GM12864 (cell line): Measurements from ENCODE around the gene ALDH1L1.

Experiments
- DNase-seq: peaks from one replicate; pipeline ENCODE4 v3.0.0-alpha.2; 2011; ENCODE audit warnings: low read depth
- H3K4me3 ChIP-seq: 2 replicates; pipeline ENCODE4 v1.5.1; 2011; ENCODE audit warnings: mild to moderate bottlenecking, low read depth, low read length, control low read depth
- TF ChIP-seq, protein P1 (sequence below): IDR thresholded peaks from 2 replicates; pipeline ENCODE4 v1.5.1; 2011; ENCODE audit warnings: low read depth, mild to moderate bottlenecking, moderate library complexity, low read length, control low read depth, inconsistent platforms; ENCODE audit errors: missing control alignments

Gene ALDH1L1

DNA sequence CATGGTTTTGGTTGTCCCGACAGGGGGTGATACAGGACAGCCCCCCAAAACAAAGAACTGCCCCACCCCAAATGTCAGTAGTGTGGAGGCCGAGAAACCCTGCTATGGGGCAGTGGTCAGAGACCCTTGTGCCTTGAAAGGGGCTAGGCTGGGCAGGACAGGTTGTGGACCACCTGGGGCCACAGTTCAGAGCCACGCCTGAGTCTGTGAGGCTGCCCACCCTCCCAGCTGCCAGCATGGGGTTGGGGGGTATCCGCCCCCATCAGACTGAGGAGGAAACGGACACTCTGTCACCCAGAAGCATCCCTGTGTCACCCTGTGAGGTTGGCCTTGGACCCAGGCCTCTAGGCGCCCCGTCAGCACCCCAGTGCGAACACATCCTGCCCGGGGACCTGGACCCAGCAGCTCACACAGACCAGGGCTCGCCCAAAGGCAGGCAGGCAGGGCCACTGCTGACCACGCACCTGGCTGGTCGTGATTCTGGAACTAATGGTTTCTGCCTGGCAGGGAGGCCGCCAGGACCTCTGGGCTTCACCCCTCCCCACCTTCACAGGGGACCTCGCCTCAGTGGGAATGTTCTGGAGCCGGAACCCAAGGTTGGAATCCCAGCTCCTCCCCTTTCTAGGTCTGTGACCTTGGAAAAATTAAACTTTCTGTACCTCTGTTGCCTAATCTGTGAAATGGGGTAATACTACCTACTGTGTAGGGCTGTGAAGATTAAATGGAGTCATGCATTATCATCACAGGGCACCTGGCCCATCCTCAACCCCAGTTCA lies 97.8 kb downstream of the ALDH1L1 start:
- TF ChIP-seq, protein P1, sequence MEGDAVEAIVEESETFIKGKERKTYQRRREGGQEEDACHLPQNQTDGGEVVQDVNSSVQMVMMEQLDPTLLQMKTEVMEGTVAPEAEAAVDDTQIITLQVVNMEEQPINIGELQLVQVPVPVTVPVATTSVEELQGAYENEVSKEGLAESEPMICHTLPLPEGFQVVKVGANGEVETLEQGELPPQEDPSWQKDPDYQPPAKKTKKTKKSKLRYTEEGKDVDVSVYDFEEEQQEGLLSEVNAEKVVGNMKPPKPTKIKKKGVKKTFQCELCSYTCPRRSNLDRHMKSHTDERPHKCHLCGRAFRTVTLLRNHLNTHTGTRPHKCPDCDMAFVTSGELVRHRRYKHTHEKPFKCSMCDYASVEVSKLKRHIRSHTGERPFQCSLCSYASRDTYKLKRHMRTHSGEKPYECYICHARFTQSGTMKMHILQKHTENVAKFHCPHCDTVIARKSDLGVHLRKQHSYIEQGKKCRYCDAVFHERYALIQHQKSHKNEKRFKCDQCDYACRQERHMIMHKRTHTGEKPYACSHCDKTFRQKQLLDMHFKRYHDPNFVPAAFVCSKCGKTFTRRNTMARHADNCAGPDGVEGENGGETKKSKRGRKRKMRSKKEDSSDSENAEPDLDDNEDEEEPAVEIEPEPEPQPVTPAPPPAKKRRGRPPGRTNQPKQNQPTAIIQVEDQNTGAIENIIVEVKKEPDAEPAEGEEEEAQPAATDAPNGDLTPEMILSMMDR: no peak
- H3K4me3 ChIP-seq: peak overlapping the region; percentile 68
- DNase-seq: no peak

DNA sequence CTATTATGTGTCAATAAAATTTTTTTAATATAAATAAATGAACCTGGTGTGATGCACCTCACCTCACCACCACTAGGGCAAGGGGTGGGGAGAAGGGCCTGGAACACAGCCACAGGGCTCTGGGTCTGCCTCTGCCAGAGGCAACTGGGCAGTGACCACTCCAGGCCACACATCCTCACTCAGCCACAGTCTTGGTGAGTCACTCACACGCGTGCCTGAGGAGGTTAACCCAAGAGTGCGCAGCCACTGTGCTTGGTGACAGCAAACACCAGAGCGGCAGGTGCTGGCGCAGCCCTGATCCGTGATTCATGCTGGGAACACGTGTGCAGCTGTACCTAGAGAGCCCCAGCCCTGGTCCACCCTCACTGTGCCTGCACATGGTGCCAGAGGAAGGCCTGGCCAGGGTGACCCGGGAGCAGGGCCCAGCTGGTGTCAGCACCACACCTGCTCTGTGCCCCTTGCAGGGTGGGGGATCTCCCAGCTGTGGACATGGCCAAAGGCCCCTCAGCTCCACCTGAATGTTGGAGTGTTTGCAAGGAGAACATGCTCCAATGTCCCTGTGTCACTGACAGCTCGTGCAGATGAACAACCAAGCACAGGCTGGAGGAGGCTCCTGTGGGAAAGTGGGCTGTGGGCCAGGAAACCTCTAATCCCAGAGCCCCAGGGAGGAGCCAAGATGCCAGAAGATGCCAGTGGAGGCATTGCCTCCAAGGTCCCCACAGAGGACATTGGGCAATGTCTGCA lies 98.6 kb downstream of the ALDH1L1 start:
- no peak overlapping the region for H3K4me3 ChIP-seq
- no peak for DNase-seq
- TF ChIP-seq, protein P1: peak; percentile 43

DNA sequence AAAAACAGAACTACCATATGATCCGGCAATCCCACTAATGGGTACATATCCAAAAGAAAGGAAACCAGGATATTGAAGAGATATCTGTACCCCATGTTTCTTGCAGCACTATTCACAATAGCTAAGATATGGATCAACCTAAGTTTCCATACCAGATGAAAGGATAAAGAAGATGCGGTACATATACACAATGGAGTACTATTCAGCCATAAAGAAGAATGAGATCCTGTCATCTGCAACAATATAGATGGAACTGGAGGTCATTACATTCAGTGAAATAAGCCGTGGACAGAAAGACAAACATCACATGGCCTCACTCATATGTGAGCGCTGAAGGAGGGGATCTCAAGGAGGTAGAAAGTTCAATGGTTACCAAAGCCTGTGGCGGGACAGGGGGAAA lies 99.4 kb downstream of the ALDH1L1 start:
- H3K4me3 ChIP-seq: no peak overlapping the region
- DNase-seq: no peak
- TF ChIP-seq, protein P1: no peak

DNA sequence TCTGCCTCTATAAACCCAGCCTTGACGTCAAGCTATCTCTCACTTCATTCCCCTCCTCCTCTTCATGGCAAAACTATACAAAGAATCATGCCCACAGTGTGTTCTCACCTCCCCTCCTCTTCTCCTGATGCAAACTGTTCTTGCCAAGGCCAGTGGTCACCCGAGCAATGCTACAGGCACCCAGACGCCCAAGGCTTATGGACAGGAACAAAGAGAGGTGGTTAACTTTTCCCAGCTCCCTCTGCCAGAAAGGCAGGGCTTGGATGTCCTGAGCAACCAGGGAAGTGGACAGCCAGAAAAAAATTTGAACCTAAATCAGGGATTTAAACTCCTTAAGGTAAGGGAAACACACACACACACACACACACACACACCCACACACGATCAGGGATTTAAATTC lies 101.5 kb downstream of the ALDH1L1 start:
- no peak for DNase-seq
- H3K4me3 ChIP-seq: no peak overlapping the region
- TF ChIP-seq, protein P1: no peak

DNA sequence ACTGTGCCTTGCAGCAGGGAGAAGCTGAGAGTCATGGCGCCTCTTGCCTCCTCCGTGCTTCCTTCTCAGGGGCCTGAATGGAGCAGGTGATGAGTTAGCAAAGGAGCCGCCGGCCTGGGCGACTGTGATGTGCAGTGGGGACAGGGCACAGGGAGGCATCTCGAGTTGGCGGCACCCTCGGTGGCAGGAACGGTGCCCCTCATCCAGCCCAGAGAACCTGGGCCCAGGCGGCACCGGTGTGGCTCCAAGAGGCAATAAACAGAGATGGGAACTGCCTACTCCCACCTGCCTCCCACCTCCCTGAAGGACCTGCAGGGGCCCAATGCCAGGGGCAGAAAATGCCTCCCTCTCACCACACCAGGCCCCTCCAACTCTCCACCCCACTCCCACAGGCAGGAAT lies 102.6 kb downstream of the ALDH1L1 start:
- DNase-seq: no peak
- TF ChIP-seq, protein P1: no peak

DNA sequence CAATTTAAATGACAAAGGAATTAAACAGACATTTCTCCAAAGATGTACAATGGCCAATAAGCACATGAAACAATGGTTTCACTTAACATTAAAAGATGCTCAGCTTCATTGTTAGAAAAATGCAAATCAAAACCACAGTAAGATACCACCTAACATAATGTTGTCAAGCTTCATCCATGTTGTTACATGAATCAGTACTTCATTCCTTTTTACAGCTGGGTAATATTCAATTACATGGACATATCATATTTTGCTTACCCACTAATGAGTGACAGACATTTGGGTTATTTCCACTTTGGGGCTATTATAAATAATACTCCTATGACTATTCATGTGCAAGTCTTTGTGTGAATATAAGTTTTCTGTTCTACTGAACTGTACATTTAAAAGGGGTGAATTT lies 104.2 kb downstream of the ALDH1L1 start:
- no peak overlapping the region for H3K4me3 ChIP-seq
- DNase-seq: no peak
- TF ChIP-seq, protein P1: no peak

More for the DNA sequence above, 102.6 kb downstream of the ALDH1L1 start:
- H3K4me3 ChIP-seq: no peak overlapping the region
